Epidermal melanocyte (primary cell): ENCODE results near the gene CDH13.

Experiments
- DNase-seq: peaks from one replicate; pipeline ENCODE4 v3.0.0; 2011; ENCODE audit warnings: low spot score; ENCODE audit not compliant: insufficient read length

CDH13 gene

GRCh38 chr16:82993415-82993814 lies 366.6 kb downstream of the CDH13 start:
- no peak for DNase-seq

- DNase-seq: no peak
Measured at GRCh38 chr16:82993926-82994325, 367.2 kb downstream of the CDH13 start.

GRCh38 chr16:82995286-82995923 lies 368.6 kb downstream of the CDH13 start:
- DNase-seq: no peak

GRCh38 chr16:82995924-82996441 lies 369.2 kb downstream of the CDH13 start:
- peak; percentile 55 for DNase-seq

- DNase-seq: no peak
Measured at GRCh38 chr16:82996814-82997213, 370.0 kb downstream of the CDH13 start.

- DNase-seq: no peak
Measured at GRCh38 chr16:82999711-83000110, 372.9 kb downstream of the CDH13 start.

- DNase-seq: no peak
Measured at GRCh38 chr16:83002351-83003334, 375.9 kb downstream of the CDH13 start.

GRCh38 chr16:83004868-83005652 lies 378.3 kb downstream of the CDH13 start:
- no peak for DNase-seq

- no peak for DNase-seq
Measured at GRCh38 chr16:83005653-83006160, 378.9 kb downstream of the CDH13 start.

- DNase-seq: no peak
Measured at GRCh38 chr16:83010776-83011720, 384.3 kb downstream of the CDH13 start.

GRCh38 chr16:83011939-83012338 lies 385.2 kb downstream of the CDH13 start:
- DNase-seq: no peak

- no peak for DNase-seq
Measured at GRCh38 chr16:83013071-83013470, 386.3 kb downstream of the CDH13 start.

- DNase-seq: no peak
Measured at GRCh38 chr16:83019963-83020362, 393.2 kb downstream of the CDH13 start.

GRCh38 chr16:83021045-83021444 lies 394.3 kb downstream of the CDH13 start:
- DNase-seq: no peak

GRCh38 chr16:83021746-83022145 lies 395.0 kb downstream of the CDH13 start:
- DNase-seq: no peak

- no peak for DNase-seq
Measured at GRCh38 chr16:83023011-83023410, 396.2 kb downstream of the CDH13 start.

GRCh38 chr16:83023640-83024039 lies 396.9 kb downstream of the CDH13 start:
- no peak for DNase-seq

GRCh38 chr16:83027973-83028372 lies 401.2 kb downstream of the CDH13 start:
- DNase-seq: no peak

GRCh38 chr16:83029467-83029866 lies 402.7 kb downstream of the CDH13 start:
- DNase-seq: no peak

- DNase-seq: no peak
Measured at GRCh38 chr16:83031524-83031923, 404.8 kb downstream of the CDH13 start.
